Upper lobe of left lung (tissue), 6 donors: Measurements from ENCODE around the gene EIF1AX. TPM values are rescaled to one million over a fixed set of nuclear protein-coding genes. Genes with fewer than 3 reads are reported as not detected.

ENCODE experiments used
- ATAC-seq, 2 donors: fragments of 200-7000 bp; cut with Tn5 transposase; one replicate each; pipeline ENCODE4 v1.9.1; 2022; ENCODE audit warnings: mild to moderate bottlenecking in 2 of 2, moderate library complexity in 2 of 2; ENCODE audit not compliant: low FRiP score in 2 of 2
- DNase-seq, 2 donors: peaks; one replicate each; pipeline ENCODE4 v3.0.0-alpha.2; 2019 to 2020
- H3K27ac ChIP-seq, 4 donors: fragments of 200-600 bp; sonication (generic); one replicate each; pipeline ENCODE4 v1.5.1; 2016 to 2019
- H3K27me3 ChIP-seq, 4 donors: fragments of 200-600 bp; sonication (generic); one replicate each; pipeline ENCODE4 v1.5.1; 2017 to 2019
- H3K36me3 ChIP-seq, 4 donors: fragments of 200-600 bp; sonication (generic); one replicate each; pipeline ENCODE4 v1.5.1; 2016 to 2019
- H3K4me1 ChIP-seq, 4 donors: fragments of 200-600 bp; sonication (generic); one replicate each; pipeline ENCODE4 v1.5.1; 2018 to 2019
- H3K4me3 ChIP-seq, 4 donors: fragments of 200-600 bp; sonication (generic); one replicate each; pipeline ENCODE4 v1.5.1; 2017 to 2019; ENCODE audit warnings: mild to moderate bottlenecking in 2 of 4, moderate library complexity in 1 of 4
- H3K9me3 ChIP-seq, 4 donors: fragments of 200-600 bp; sonication (generic); one replicate each; pipeline ENCODE4 v1.5.1; 2018 to 2019
- CTCF ChIP-seq, 6 experiments: fragments of 450-650 bp in 4 of 6; fragments of 200-600 bp in 2 of 6; sonication (generic) in 2 of 6; IDR thresholded peaks; one replicate each; pipeline ENCODE4 v1.5.1; 2016 to 2019; ENCODE audit warnings: antibody characterized with exemption in 6 of 6
- EP300 ChIP-seq, 4 donors: sonication (generic); formaldehyde crosslinking; IDR thresholded peaks; one replicate each; pipeline ENCODE4 v1.5.1; 2017; ENCODE audit warnings: antibody characterized with exemption in 4 of 4, control low read depth in 2 of 4
- POLR2A ChIP-seq, 4 donors: fragments of 450-650 bp; IDR thresholded peaks; one replicate each; pipeline ENCODE4 v1.5.1; 2016 to 2017; ENCODE audit warnings: antibody characterized with exemption in 4 of 4, mild to moderate bottlenecking in 2 of 4
- POLR2AphosphoS5 ChIP-seq, 2 donors: sonication (generic); formaldehyde crosslinking; IDR thresholded peaks; one replicate each; pipeline ENCODE4 v1.5.1; 2017; ENCODE audit warnings: antibody characterized with exemption in 2 of 2
- WGBS, 2 donors: methylation state at CpG; one replicate each; pipeline ENCODE4 v1.1.5; 2017 to 2018; 5-methylcytosine and 5-hydroxymethylcytosine counted together
- total RNA-seq, 6 donors: library from RNA; depleted of rRNA in 4 of 6; stranded (reverse); fragments of >200 nt in 4 of 6; gene quantifications; one replicate each; pipeline versions ENCODE4 v1.1.0 to v1.2.1, GENCODE V29; 2016 to 2021
- donor health status: DM: no; HTN: no; CAD: no; lungs with moderate emphysema.
- donor health status: DM: no; HTN: yes; CAD: no; lungs with severe emphysema.

Gene EIF1AX
- total RNA-seq, 6 donors from 2014 or later: 8.4 to 78.7 (median 41.0) TPM

- Histone ChIP-seq H3K4me1 (peaks cover 0 to 27% (median 12%) of the 10 kb centered on the region in 4 donors), H3K27me3 (no peaks in the 10 kb centered on the region), H3K27ac (peak overlapping the region in 1 of 4 donors; percentile 4), H3K4me3 (no peak overlapping the region), H3K9me3 (no peaks in the 10 kb centered on the region), H3K36me3 (peaks cover 0 to 3% (median 1%) of the 10 kb centered on the region in 4 donors)
- WGBS, 2 donors: 71 to 75% methylated on average over 6 of the region's 6 CpGs
- ATAC-seq (no peak), DNase-seq (no peak)
- TF ChIP-seq POLR2A (IDR thresholded peaks at IDR 0.05) (no peak), POLR2AphosphoS5 (IDR thresholded peaks at IDR 0.05) (no peak), CTCF (IDR thresholded peaks at IDR 0.05) (no peak), EP300 (IDR thresholded peaks at IDR 0.05) (no peak)
These were observed 1.5 kb upstream of the EIF1AX start for GRCh38 chrX:20143111-20143510.

- DNase-seq (no peak), ATAC-seq (no peak)
- H3K4me3 ChIP-seq: peak overlapping the region; percentile 23 to 76 (median 68)
- H3K4me1 ChIP-seq: peaks cover 0 to 27% (median 16%) of the 10 kb centered on the region in 4 donors
- H3K27me3 ChIP-seq: no peaks in the 10 kb centered on the region
- TF ChIP-seq POLR2AphosphoS5 (IDR thresholded peaks at IDR 0.05): no peak
- TF ChIP-seq POLR2A (IDR thresholded peaks at IDR 0.05): no peak
- no peak for TF ChIP-seq CTCF (IDR thresholded peaks at IDR 0.05)
- no peak for TF ChIP-seq EP300 (IDR thresholded peaks at IDR 0.05)
- no peaks in the 10 kb centered on the region for H3K9me3 ChIP-seq
- peaks cover 0 to 29% (median 12%) of the 10 kb centered on the region in 4 donors for H3K36me3 ChIP-seq
- 2 to 26% methylated on average over 3 of the region's 3 CpGs for WGBS, 2 donors
- H3K27ac ChIP-seq: peak overlapping the region in 1 of 4 donors; percentile 92
These were observed 1.2 kb downstream of the EIF1AX start for GRCh38 chrX:20140420-20140819.

- TF ChIP-seq CTCF (IDR thresholded peaks at IDR 0.05) (no peak), POLR2AphosphoS5 (IDR thresholded peaks at IDR 0.05) (no peak), POLR2A (IDR thresholded peaks at IDR 0.05) (no peak), EP300 (IDR thresholded peaks at IDR 0.05) (no peak)
- Histone ChIP-seq H3K36me3 (peaks cover 0 to 34% (median 14%) of the 10 kb centered on the region in 4 donors), H3K4me1 (peaks cover 0 to 27% (median 16%) of the 10 kb centered on the region in 4 donors), H3K4me3 (peak overlapping the region in 2 of 4 donors; percentile 69 to 76), H3K9me3 (no peaks in the 10 kb centered on the region), H3K27ac (peak overlapping the region in 1 of 4 donors; percentile 92), H3K27me3 (no peaks in the 10 kb centered on the region)
- 60 to 68% methylated on average over 2 of the region's 2 CpGs for WGBS, 2 donors
- DNase-seq: no peak
- ATAC-seq: no peak
These were observed 1.7 kb downstream of the EIF1AX start for GRCh38 chrX:20139966-20140365.

- no peak for DNase-seq
- Histone ChIP-seq H3K4me1 (peaks cover 0 to 24% (median 12%) of the 10 kb centered on the region in 4 donors), H3K27ac (no peak overlapping the region), H3K36me3 (peaks cover 0 to 73% (median 32%) of the 10 kb centered on the region in 4 donors), H3K9me3 (no peaks in the 10 kb centered on the region), H3K27me3 (no peaks in the 10 kb centered on the region), H3K4me3 (no peak overlapping the region)
- TF ChIP-seq CTCF (IDR thresholded peaks at IDR 0.05) (no peak), POLR2AphosphoS5 (IDR thresholded peaks at IDR 0.05) (no peak), EP300 (IDR thresholded peaks at IDR 0.05) (no peak), POLR2A (IDR thresholded peaks at IDR 0.05) (no peak)
- no peak for ATAC-seq
- 39 to 87% methylated on average over 5 of the region's 5 CpGs for WGBS, 2 donors
These were observed 5.7 kb downstream of the EIF1AX start for GRCh38 chrX:20135944-20136343.

- WGBS, 2 donors: 80 to 92% methylated on average over 1 of the region's 1 CpG
- TF ChIP-seq POLR2AphosphoS5 (IDR thresholded peaks at IDR 0.05) (no peak), CTCF (IDR thresholded peaks at IDR 0.05) (no peak), POLR2A (IDR thresholded peaks at IDR 0.05) (no peak), EP300 (IDR thresholded peaks at IDR 0.05) (no peak)
- Histone ChIP-seq H3K4me1 (peaks cover 0 to 9% (median 0%) of the 10 kb centered on the region in 4 donors), H3K36me3 (peaks cover 0 to 93% (median 31%) of the 10 kb centered on the region in 4 donors), H3K9me3 (no peaks in the 10 kb centered on the region), H3K4me3 (no peak overlapping the region), H3K27me3 (no peaks in the 10 kb centered on the region), H3K27ac (no peak overlapping the region)
- no peak for ATAC-seq
- no peak for DNase-seq
These were observed 9.0 kb downstream of the EIF1AX start for GRCh38 chrX:20132666-20133065.
